Heart left ventricle (tissue), 13 donors: ENCODE measurements around the gene HEPACAM.

Experiments used
- POLR2A ChIP-seq, 2 donors: fragments of 450-650 bp; IDR thresholded peaks; one replicate each; pipeline ENCODE4 v1.6.1; 2017; ENCODE audit warnings: antibody characterized with exemption in 2 of 2, mild to moderate bottlenecking in 2 of 2, moderate library complexity in 2 of 2
- TF ChIP-seq, protein P1 (sequence below), 12 donors: fragments of 200-600 bp; sonication (generic) in 4 of 12; IDR thresholded peaks; one replicate each; pipeline versions ENCODE4 v1.5.0 to v1.8.0; 2018 to 2022; ENCODE audit warnings: antibody characterized with exemption in 12 of 12, mild to moderate bottlenecking in 5 of 12
- donor health status: ischemic (EF 13 %, LVEDD 7.1; RV severe dilation, severe dysfunction).
- donor health status: DM: no; HTN: yes; CAD: no.
- donor health status: DM: no; HTN: no; CAD: no.
- donor health status: ischemic (EF 25% LVEDD 6.9; RV normal size, moderate dysfunction).
- donor health status: ischemic (EF 25% LVEDD 5.7; RV mildly dilated, moderate dysfunction).
- donor health status: ischemic (EF 35%, LVEDD 5.7; RV mildly dilated, moderate dysfunction).
- donor health status: nonischemic (EF 11% LVEDD 7.7; RV severe dilation, severe dysfunction).
- donor health status: DM: yes; HTN: yes; CAD: no.
- donor health status: PGD.
- donor health status: ischemic (EF 29% LVEDD 5.4; RV normal size, mild dysfunction).
- donor health status: nonischemic (EF 23%, LVEDD 6.1; RV moderate dilation, normal function).

DNA sequence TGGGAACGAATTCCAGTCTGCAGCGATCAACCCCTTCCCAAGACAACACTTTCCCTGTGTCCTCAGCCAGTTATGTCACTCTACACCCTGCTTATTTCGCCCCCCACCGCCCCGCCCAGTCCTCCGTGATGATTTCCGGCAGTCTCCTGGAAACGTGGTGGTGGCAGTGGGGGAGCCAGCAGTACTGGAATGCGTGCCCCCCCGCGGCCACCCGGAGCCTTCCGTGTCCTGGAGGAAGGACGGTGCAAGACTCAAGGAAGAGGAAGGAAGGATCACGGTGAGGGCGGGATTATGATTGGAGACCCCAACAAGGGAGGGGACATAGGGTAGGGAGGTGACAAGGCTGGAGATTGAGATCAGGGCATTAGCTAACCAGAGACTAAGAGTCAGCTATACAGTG lies 66.5 kb downstream of the HEPACAM start:
- TF ChIP-seq, protein P1, sequence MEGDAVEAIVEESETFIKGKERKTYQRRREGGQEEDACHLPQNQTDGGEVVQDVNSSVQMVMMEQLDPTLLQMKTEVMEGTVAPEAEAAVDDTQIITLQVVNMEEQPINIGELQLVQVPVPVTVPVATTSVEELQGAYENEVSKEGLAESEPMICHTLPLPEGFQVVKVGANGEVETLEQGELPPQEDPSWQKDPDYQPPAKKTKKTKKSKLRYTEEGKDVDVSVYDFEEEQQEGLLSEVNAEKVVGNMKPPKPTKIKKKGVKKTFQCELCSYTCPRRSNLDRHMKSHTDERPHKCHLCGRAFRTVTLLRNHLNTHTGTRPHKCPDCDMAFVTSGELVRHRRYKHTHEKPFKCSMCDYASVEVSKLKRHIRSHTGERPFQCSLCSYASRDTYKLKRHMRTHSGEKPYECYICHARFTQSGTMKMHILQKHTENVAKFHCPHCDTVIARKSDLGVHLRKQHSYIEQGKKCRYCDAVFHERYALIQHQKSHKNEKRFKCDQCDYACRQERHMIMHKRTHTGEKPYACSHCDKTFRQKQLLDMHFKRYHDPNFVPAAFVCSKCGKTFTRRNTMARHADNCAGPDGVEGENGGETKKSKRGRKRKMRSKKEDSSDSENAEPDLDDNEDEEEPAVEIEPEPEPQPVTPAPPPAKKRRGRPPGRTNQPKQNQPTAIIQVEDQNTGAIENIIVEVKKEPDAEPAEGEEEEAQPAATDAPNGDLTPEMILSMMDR (IDR thresholded peaks at IDR 0.05), result no peak
- no peak for TF ChIP-seq POLR2A (IDR thresholded peaks at IDR 0.05)
